ENCODE measurements around the gene SKAP1. TPM values are rescaled to one million over a fixed set of nuclear protein-coding genes. Genes with fewer than 3 reads are reported as not detected.

SKAP1 gene
- polyA plus RNA-seq, 4 donors, result 9.9 to 13.6 (median 12.4) TPM

DNA sequence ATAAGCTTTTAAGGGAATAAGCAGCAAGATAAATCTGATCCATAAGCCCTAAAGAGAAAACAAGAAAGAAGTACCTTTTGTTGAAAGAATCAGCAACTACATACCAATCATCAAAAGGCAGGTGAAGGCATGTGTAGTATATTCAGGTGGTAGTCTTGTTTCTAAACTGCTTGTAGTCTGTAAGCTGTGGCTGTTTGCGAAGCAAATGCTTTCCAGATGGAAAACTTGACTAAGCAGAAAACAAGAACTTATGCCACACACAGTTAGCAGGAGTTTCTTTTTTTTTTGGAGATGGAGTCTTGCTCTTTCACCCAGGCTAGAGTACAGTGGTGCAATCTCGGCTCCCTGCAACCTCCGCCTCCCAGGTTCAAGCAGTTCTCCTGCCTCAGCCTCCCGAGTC, 334.4 kb downstream of the SKAP1 start:
- no peak for DNase-seq (ENCODE audit: low read depth in 4 of 4, low spot score in 2 of 4)

GRCh38 chr17:48093341-48094045, 336.5 kb downstream of the SKAP1 start:
- no peak for DNase-seq (ENCODE audit: low read depth in 4 of 4, low spot score in 2 of 4)

DNA sequence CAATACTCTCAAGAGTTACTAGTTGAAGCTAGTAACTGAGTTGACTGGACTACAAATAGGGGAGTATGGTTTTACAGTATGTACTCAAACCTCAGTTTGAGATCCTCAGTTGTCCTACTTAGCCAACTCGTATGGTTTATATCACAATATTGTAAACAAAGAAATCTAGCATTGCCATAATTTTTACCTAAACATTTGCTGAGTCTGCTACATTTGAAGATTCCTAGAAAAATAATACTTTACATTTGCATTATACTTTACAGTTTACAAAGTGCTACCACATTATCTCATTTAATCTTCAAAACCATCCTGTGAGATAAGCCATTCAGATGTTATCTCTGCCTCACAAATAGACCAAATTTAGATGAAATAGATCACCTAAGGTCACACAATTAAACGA, 345.1 kb downstream of the SKAP1 start:
- no peak for DNase-seq (ENCODE audit: low read depth in 4 of 4, low spot score in 2 of 4)

Other genes with a start within 250 kb of the SKAP1 start
- under 1 TPM; 0.17 to 0.58 (median 0.40) TPM for gene HOXB1, start 100.8 kb upstream of the SKAP1 start, polyA plus RNA-seq (ENCODE audit: insufficient read length in 4 of 4)
- 10 to 100 TPM; 42.3 to 63.0 (median 53.9) TPM for gene HOXB2, start 114.9 kb upstream of the SKAP1 start, polyA plus RNA-seq (ENCODE audit: insufficient read length in 4 of 4)
- gene HOXB4, start 148.1 kb upstream of the SKAP1 start, polyA plus RNA-seq (ENCODE audit: insufficient read length in 4 of 4), result 10 to 100 TPM in 2 of 4 donors, 1 to 10 TPM in 2; 6.8 to 22.8 (median 14.5) TPM
- 100 to 1,000 TPM; 112 to 237 (median 181) TPM for gene HOXB3, start 160.0 kb upstream of the SKAP1 start, polyA plus RNA-seq (ENCODE audit: insufficient read length in 4 of 4)
- 10 to 100 TPM; 23.9 to 51.6 (median 37.1) TPM for gene HOXB5, start 163.6 kb upstream of the SKAP1 start, polyA plus RNA-seq (ENCODE audit: insufficient read length in 4 of 4)
- 100 to 1,000 TPM in 2 of 4 donors, 10 to 100 TPM in 2; 67.8 to 159 (median 116) TPM for gene HOXB6, start 174.8 kb upstream of the SKAP1 start, polyA plus RNA-seq (ENCODE audit: insufficient read length in 4 of 4)
- gene HOXB7, start 180.8 kb upstream of the SKAP1 start, polyA plus RNA-seq (ENCODE audit: insufficient read length in 4 of 4), result 10 to 100 TPM; 45.7 to 64.9 (median 51.8) TPM
- gene HOXB8, start 185.1 kb upstream of the SKAP1 start, polyA plus RNA-seq (ENCODE audit: insufficient read length in 4 of 4), result 10 to 100 TPM; 38.8 to 60.8 (median 58.2) TPM
- 10 to 100 TPM; 57.8 to 70.4 (median 64.7) TPM for gene HOXB9, start 196.1 kb upstream of the SKAP1 start, polyA plus RNA-seq (ENCODE audit: insufficient read length in 4 of 4)

Data from left renal cortex interstitium (tissue), 4 donors.